ENCODE results near the gene GATC.
"Not testable (repeated sequence)": the region's sequence is repeated elsewhere in the genome, so short reads cannot be mapped to it uniquely, and the experiment has no call there.

GATC gene

DNA sequence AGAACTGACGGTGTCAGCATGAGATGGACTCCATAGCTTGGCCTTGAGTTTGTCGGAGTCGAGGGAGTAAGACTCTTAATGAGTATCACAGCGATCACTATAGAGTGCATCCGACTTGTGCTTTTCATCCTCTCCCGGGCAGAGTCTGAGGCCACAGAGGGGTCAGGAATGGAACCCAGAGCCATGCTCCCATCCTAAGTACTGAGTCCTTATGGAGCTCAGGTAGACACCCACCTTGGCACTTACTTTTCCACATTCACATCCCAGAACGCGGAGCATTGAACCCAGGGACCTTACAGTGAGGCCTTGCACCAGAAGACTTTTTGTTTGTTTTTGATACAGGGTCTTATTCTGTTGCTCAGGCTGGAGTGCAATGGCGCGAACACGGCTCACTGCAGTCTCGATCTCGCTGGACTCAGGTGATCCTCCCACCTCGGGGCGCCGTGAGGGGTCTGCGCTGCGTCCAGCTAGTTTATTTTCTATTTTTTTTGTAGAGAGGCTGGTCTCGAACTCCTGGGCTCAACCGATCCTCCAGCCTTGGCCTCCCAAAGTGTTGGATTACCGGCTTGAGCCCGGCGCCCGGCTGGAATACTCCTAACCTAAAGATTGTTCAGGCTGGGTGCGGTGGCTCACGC is 24.0 kb downstream of the GATC start:
- DNase-seq = no peak

DNA sequence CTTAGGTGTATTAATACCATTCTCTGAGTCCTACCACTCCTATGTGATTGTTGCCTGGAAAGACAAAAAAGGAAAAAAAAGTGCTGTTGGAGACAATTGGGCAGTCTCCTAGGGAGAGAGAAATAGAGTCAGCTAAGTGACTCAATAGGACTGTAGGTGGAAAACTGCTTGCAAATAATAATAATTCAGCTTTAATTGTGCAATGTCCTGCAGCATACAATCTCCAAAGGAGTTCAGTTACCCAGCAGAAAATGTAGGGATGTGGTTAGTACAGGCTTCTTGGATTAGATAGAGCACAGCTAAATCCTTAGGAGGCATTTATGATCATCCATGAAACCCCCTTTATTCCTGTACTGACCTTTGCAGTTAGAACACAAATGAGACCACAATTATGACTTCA is 26.3 kb downstream of the GATC start:
- DNase-seq = no peak

DNA sequence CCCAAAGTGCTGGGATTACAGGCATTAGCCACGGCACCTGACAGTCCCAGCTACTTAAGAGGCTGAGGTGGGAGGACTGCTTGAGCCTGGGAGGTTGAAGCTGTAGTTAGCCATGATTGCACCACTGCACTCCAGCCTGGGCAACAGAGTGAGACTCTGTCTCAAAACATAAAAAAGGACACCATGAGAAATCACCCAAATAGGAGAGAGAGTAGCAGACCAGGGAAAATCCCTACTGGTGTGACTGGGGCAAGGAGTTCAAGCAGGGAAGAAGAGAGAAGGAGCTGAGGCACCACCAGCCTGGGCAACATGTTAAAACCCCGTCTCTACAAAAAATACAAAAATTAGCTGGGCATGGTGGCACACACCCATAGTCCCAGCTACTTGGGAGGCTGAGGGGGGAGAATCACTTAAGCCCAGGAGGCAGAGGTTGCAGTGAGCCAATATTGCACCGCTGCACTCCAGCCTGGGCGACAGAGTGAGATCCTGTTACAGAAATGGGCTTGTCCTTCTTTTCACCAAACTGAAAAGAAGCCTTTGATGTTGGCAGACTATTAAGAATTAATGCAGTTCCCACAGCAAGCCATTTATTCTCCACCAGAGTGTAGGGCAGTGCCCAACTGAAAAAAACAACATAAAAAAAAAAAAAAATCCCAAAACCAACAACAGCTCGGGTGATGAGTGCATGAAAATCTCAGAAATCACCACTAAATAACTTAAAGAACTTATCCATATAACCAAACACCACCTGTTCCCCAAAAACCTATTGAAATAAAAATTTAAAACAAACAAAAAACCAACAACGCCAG is 27.8 kb downstream of the GATC start:
- DNase-seq = no peak

DNA sequence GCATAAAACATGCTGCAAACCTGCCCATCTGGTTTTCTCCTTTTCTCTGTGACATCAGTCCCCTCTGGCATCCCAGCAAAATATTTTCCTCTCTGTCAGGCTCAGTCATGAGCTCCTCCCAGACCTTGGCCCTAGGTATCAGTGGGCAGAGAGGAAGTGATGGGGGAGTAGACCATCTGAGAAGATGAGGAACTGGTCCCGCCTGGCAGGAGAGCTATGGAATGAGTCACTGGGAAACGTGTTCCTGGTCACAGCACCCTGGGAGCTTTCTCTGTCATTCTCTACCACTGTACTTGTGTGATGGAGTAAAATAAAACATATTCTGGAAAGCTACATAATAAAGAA is 28.3 kb downstream of the GATC start:
- DNase-seq = no peak

DNA sequence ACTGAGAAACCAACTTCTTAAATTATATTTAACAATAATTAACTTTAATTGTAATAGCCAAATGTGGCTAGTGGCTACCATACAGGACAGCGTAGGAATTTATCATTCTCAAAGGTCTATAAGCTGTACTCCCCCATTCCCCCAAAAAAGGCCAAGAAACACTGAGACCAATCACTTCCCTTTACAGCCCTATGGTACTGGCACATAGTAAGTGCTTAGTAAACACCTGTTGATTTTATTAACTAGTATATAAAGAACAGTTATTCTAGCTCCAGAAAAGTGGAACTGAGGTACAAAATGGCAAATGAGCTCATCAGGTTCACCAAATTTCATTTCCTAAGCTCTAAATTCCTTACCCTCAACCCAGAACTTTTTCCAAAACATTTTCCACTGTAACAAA is 29.4 kb downstream of the GATC start:
- no peak for DNase-seq

DNA sequence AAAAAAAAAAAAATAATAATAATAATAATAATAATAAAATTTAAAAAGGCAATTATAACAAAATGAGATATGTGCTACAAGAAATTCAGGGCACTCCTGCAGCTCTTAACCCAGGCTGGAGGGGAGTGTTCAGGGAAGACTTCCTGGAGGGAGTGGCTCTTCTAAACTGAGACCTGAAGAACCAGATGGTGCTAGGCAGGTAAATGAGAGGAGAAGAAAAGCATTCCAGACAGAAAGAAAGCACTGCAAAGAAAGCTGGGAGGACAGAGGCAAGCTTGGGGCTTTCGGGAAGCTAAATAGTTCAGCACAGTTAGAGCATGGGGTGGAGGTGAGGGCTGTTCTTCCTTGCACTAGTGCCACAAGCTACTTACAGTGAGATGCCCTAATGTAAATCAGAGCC is 33.2 kb downstream of the GATC start:
- DNase-seq = no peak

DNA sequence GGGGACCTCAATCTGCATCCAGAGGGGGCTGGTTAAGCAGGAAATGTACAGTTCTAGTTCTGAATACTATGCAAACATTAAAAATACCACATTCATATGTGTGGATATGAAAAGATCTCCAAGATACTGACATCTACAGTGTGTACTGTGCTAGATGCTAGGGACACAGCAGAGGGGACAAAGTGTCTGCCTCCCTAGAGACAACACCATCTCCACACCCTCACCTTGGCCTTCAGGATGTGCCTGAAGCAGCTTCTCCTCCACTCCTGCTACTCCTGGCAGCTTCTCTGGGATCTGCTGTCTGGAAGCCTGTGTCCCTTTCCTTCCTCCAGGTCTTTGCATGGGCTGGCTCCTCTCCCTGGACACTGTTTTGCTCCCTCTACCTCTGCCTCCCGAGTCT is 34.0 kb downstream of the GATC start:
- no peak for DNase-seq

DNA sequence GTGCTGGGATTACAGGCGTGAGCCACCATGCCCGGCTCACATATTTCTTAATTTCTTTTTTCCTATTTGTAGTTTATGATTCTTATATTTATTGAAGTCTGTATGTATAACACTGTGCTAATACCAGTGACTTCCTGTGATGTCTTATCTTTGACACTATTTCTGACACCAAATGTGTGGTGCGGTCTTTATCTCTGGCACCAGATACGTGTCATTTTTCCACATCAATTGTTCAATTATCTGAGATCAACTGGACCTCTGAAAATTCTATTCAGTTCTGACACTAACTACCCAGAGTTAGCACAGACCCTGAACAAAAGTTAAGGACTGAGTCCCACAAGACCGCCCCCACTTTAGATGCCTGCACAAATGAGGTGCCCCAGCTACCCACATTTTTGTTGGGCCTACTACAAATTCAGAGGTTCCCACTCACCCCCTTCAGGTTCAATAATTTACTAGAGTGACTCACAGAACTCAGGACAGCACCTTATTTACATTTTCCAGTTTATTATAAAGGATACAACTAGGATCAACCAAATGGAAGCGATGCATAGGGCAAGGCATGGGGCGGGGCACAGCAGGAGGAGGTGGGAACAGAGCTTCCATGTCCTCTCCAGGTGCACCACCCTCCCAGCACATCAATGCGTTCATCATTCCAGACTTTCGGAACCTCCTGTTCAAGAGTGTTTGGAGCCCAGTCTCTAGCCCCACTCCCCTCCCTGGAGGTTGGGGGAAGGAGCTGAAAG is 35.0 kb downstream of the GATC start:
- DNase-seq = no peak

DNA sequence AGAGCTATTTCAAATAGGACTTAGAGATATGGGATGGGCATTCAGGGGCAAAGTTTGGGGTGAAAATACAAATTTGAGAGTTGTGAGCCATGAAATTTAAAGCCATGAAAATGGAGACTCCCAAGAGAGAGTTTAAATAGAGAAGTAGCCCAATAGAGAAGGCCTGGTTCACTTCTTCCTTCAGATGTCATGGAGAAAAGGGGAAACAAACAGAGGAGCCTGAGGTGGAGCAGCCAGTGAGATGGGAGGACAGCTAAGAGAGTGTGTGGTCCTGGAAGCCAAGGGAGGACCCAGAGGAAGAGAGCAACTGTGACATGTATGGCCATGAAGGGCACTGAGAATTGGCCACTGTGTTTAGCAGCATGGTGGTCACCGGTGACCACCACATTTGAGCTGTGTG is 37.4 kb downstream of the GATC start:
- no peak for DNase-seq

DNA sequence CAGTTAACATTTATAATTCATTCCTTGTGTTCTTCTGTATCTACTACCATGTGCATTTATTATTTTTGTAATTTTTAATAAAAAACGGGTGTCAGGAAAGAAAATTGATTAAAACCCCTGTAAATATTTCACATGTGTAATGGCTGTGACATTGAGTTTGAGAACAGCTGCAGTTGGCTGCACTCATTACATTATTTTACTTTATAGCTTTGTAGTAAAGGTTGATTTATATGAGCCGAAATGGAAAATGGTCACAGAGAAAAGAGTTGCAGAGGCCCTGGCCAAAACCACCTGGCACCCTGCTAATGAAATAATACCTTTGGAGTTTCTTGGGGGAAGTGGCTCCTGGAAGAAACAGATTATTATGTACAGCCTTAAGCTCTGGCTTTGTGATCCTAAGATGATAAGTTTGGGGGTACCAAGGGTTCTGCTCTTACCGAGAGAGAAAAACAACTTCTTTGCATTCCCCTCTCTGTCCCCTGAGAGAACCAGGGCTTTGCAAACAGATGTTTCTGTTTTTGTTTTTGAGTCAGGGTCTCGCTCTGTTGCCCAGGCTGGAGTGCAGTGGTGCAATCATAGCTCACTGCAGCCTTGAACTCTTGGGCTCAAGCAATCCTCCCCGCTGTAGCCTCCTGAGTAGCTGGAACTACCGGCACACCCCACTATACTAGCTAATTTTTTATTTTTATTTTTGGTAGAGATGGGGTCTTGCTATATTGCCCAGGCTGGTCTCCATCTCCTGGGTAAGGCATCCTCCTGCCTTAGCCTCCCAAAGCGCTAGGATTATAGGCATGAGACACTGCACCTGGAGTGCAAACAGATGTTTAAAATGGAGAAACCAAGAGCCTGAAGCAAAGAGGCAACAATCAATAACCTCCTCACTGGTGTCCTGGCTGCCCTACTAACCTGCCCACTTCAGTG is 40.0 kb downstream of the GATC start:
- DNase-seq = no peak

DNA sequence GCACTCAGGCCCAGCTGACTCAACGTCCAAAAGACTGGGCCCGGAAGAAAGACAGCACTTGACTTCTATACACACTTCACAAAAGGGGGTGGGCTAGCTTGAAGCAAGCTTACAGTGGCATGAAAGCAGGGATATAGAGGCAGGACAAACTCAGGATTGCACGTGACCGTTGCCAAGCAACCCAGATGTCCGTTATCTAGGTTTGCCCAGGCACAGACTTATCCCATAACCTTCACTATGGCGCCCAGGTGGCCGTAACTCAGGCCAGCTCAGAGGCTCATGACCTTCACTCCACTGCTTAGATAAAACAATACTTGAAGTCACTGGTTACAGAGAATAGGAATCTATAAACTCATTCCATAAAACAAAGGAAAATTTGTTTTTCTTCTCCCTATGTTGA is 41.3 kb downstream of the GATC start:
- DNase-seq = not testable (repeated sequence)

DNA sequence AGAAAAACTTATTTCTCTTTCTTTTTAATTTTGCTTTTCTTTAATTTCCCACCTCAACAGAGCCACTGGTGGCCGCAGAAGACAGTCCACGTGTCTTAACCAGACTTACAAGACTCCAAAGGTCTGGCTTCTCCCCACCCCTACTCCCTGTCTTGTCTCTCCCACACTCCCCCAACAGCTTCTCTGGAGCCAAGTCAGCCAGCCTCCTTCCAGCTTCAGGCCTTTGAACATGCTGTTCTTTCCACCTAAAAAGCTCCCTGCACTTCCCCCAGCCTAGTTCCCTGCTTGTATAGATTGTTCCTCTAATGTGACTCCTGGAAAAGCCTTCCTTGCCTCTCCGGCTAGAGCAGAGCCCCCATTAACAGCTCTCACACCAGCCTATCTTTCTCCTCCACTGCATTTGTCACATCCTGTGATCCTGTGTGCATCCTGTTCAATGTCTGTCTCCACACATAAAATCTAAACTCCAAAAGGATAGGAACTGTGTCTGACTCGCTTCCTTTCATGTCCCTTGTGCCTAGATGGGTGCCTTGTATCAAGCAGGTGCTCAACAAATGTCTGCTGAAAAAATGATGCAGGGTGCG is 41.9 kb downstream of the GATC start:
- DNase-seq = no peak

DNA sequence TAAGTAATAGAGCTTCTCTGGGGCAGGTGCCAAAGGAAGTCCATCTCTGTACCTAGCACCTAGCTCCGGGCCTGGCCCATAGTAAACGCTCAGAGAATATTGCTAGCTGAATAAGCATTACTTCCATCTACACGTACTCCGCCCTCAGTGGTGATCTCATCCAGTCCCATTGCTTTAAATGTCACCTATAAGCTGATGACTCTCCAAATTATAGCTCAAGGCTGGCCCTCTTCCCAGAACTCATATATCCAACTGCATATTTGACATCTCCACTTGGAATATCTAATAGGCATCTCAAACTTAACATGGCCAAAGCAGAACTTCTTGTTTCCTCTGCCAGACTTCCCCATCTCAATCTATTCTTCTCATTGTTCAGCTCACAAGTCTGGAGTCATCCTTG is 42.8 kb downstream of the GATC start:
- DNase-seq = no peak

DNA sequence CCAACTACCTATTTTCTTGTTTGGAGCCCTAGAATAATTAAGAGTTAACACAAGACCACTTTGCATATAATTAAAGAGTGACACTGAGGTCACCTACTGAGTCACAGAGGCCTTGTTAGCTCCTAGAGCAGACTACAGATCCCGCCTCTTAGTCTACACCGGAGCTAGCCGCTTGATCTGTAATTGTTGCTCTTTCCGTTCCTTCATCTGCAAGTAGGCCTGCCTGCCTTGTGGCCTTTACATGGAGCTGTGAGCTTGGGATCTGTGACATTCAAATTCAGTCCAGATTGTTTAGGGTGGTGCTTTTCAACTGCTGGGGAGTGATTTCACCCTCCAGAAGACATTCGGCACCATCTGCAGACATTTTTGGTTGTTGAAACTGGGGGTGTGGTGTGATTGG is 44.1 kb downstream of the GATC start:
- no peak for DNase-seq

DNA sequence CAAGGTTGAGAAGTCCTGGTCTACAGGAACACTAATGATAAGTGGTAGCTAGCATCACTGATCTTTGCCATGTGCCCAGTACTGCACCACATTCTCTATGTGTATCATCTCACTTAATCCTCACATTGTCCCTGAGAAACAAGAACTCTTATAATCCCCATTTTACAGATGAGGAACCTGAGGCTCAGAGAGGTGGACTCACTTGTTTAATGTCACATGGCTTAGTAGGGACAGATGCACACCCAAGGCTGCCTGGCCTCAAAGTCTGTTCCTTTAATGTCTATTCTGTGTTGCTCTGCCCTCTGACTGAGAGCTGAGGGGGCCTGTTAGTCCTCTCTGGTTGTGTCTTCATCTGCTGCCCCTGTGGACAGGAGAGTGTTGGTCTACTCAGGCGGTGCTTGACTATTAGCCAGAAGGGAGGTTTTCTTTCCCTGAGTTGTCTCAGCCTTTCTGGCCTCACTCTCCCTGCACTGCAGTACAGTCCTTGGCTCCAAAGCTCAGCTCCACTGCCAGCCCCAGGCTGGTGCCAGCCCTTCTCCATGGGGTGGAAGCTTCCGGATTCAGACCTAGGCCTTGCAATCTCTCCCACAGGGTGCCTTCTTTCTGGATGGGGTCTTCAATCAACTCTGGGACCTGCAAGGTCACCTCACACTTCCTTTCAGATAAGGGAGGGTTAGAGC is 44.7 kb downstream of the GATC start:
- DNase-seq = no peak

DNA sequence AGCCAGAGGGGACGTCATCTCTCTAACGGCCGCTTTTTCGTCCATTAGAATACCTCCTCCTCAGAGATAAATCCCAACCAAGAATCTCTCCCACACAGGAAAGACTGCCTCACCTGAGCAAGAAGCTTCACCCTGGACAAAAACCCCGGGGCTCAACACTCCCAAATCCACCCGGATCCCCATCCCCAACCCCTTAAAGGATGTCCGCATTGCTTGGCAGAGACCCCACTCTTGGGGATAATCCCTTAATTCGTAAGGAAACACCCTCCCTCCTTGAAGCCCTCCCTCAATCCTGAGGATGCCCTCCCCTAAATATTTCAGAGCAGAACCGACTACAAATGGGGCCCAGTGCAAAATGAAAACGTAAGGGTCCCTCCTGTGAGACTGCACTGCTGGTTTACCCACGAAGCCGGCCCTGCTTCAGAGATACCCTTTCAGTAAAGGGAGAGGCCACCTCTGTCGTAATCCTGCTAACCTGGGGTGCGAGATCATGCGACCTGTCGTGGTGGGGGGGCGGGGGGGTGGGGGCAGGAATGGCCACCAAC is 49.0 kb downstream of the GATC start:
- no peak for DNase-seq

DNA sequence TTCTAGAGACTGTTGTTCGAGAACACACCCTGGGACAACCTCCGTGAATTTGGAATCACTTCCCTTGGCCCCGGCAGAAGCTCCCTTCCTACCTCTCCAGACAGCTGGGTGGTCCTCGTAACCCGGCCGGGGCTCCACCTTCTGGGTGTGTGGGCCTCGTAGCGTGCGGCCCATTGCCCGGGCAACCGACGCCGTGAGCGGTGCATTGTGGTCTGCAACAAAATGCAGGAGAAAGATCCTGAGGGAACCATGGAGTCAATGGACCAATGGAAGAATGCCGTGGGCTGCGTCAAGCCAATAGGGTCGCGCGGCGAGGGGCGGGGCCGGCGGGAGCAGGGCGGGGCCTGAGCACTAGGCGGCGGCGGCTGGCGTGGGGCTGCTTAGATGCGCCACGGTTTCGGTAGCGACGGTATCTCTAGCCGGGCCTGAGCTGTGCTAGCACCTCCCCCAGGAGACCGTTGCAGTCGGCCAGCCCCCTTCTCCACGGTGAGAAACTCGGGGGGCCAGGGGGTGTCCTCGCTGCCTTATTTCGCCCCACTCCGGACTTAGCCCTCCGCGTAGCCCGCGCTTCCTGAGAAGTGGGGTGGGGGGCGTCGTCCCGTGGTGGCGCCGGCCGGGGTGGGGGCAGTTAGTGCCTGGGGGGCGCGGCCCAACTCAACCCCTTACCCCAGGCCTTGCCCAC is 49.6 kb downstream of the GATC start, which contains the start of gene DYNLL1:
Gene DYNLL1, plus strand, starts transcription at position 383 of the 682 bp plus-strand sequence. CDS start 309 bp downstream, outside the sequence.
- peak; percentile 99 for DNase-seq

DNA sequence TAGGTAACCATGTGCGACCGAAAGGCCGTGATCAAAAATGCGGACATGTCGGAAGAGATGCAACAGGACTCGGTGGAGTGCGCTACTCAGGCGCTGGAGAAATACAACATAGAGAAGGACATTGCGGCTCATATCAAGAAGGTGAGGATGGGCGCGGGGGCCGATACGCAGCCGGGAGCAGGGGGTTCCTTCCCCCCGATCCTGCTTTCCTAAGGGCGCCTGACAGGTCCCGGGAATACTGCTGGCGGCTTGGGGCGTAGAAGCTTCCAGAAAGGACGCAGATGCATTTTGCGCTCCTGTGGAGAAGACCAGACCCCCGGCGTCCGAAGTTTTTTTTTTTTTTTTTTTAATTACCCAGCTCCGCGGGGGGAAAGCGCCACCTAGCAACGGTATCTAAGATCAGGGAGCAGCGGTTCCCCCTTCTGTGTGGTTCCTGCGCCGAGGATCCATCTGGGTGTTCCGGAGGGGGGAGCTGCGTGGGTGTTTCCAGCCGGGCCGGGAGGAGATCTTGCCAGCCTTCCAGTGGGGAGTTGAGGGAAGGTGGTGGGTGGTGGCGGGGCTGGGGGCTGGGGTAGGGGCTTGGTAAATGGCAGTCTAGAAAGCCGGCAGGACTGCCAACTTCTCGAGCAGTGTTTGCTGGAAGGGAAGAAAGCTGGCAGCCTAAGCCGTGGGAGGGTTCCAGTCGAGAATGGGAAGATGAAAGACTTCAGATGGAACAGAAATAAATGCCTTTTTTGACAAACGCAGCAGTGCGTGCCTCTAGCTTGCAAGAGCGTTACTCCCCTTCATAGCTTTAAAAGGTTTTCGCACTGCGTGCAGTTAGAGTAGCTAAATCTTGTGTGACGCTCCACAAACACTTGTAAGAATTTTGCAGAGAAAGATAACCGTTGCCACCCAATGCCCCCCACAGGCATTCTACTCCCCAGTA is 50.4 kb downstream of the GATC start:
- DNase-seq = peak; percentile 43

DNA sequence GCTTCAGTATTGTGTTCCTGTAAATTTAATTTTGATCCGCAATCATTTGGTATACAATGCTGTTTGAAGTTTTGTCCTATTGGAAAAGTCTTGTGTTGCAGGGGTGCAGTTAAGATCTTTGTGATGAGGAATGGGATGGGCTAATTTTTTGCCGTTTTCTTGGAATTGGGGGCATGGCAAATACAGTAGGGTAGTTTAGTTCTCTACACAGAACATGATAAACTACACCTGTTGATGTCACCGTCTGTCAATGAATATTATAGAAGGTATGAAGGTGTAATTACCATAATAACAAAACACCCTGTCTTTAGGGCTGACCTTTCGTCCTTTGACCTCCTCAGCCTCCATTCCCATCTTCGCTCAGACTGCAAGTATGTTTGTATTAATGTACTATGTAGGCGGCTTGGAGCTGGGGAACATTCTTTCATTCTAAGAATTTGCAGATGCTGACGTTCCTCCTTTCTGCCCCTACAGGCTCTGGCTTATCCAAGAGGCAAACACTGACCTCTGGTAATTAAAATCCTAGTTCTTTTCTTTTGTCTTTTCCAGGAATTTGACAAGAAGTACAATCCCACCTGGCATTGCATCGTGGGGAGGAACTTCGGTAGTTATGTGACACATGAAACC is 51.4 kb downstream of the GATC start:
- DNase-seq = no peak

Data from activated CD4-positive, alpha-beta T cell treated with anti-CD3 and anti-CD28 coated beads for 48 hours (primary cell).